ENCODE data around the gene SCG5. TPM values are rescaled to one million over a fixed set of nuclear protein-coding genes. Genes with fewer than 3 reads are reported as not detected.
A peak's percentile ranks its signal among the peaks of the same experiment; 100 is the strongest.

Gene SCG5
- total and polyA plus RNA-seq, 2 experiments from 2014 or later, result 9.0 to 20.2 TPM

GRCh38 chr15:32739522-32740063, 98.1 kb downstream of the SCG5 start:
- Histone ChIP-seq H3K9me3 (ENCODE audit: low read depth) (no peaks in the 10 kb centered on the region), H3K27ac (no peak overlapping the region), H3K27me3 (no peaks in the 10 kb centered on the region), H3K4me3 (no peak overlapping the region), H3K36me3 (no peaks in the 10 kb centered on the region), H3K4me1 (ENCODE audit: low read depth) (no peaks in the 10 kb centered on the region)
- TF ChIP-seq CTCF (IDR thresholded peaks at IDR 0.05; ENCODE audit: low read depth, low read length), result no peak
- DNase-seq (ENCODE audit: low read depth in 1 of 2, low spot score in 1 of 2), result no peak

DNA sequence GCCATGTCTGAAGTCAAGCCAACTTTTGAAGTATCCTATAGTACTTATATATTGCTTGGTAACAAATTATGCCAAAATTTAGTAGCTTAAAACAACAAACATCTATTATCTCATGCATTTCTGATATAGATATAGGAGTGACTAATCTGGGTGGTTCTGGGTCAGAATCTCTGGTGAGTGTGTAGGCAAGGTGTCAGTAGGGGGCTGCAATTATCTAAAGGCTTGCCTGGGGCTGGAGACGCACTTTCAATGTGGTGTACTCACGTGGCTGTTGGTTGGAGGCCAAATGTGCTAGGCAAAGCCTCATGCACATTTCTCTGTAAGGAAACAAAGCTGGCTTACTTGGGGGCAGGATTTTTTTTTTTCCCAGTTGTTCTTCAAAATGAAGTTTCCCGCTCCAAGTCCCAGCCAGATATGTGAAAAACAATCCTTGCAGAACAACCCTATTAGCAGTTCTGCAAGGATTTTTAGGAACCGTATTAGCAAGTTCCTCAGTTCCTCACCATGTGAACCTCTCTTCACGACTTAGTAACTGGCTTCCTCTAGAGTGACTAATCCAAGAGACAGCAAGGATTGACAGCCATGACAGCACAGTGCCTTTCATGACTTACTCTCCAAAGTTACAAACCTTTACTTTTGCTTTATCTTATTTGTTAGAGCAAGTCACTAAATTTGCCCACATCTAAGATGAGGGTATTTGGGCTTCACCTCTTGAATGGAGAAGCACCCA, 102.1 kb downstream of the SCG5 start:
- TF ChIP-seq CTCF (IDR thresholded peaks at IDR 0.05; ENCODE audit: low read depth, low read length), result no peak
- no peaks in the 10 kb centered on the region for H3K9me3 ChIP-seq (ENCODE audit: low read depth)
- peak in 1 of 2 donors; percentile 65 for DNase-seq (ENCODE audit: low read depth in 1 of 2, low spot score in 1 of 2)

DNA sequence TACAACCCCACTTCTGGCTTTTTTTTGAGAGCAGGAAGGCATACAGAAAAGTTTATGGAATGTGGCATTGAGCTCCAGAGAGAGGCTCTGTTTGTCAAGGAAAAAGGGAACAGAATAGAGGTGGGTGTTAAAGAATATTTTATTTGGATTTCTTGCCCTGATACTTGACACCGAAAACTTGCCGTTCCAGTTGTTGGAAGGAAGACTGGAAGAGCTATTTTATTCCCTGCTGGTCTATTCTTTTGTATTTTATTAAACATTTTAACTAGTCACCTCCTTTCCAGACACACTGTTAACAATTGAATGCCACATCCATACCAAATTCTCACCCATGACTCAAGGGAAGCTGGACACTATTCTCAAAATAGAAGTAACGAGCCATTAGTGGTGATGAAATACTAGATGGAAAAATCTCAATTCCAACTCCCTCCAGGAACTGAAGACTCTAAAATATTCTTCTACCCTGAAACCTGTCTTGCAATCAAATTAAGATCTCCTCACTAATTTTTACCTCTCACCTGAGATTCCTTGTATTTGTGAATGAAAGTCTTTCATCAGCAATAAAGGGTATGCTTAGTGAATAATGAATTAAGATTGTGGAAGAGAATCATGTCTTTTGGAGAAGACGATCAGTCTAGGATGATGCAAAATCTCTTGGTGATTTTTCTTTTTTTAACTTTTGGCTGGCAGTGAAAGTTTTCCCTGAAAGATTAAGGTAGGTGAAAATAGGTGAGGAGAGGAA, 104.8 kb downstream of the SCG5 start:
- no peak for DNase-seq (ENCODE audit: low read depth in 1 of 2, low spot score in 1 of 2)
- Histone ChIP-seq H3K4me1 (ENCODE audit: low read depth) (no peaks in the 10 kb centered on the region), H3K36me3 (no peaks in the 10 kb centered on the region), H3K4me3 (no peak overlapping the region), H3K27ac (no peak overlapping the region), H3K27me3 (no peaks in the 10 kb centered on the region), H3K9me3 (ENCODE audit: low read depth) (no peaks in the 10 kb centered on the region)
- no peak for TF ChIP-seq CTCF (IDR thresholded peaks at IDR 0.05; ENCODE audit: low read depth, low read length)

More for the DNA sequence above, 102.1 kb downstream of the SCG5 start:
- no peaks in the 10 kb centered on the region for H3K4me1 ChIP-seq (ENCODE audit: low read depth)
- no peaks in the 10 kb centered on the region for H3K36me3 ChIP-seq
- H3K4me3 ChIP-seq, result no peak overlapping the region
- H3K27me3 ChIP-seq, result no peaks in the 10 kb centered on the region
- H3K27ac ChIP-seq, result no peak overlapping the region

Other genes starting within 250 kb of the SCG5 start
- gene GOLGA8K, start 238.4 kb upstream of the SCG5 start, total RNA-seq, result 1.3 TPM in 1 of 2 replicates, not detected in the other
- 0.28 TPM in 1 of 2 replicates, not detected in the other for gene GOLGA8K, start 238.4 kb upstream of the SCG5 start, polyA plus RNA-seq
- gene GOLGA8O, start 186.1 kb upstream of the SCG5 start, total RNA-seq, result 1.4 and 6.5 TPM in 2 replicates
- not detected in 2 replicates for gene GOLGA8O, start 186.1 kb upstream of the SCG5 start, polyA plus RNA-seq
- 1.7 and 4.9 TPM in 2 replicates for gene GOLGA8N, start 48.3 kb upstream of the SCG5 start, total RNA-seq
- gene GOLGA8N, start 48.3 kb upstream of the SCG5 start, polyA plus RNA-seq, result 0.68 and 1.5 TPM in 2 replicates
- gene ARHGAP11A, start 26.2 kb upstream of the SCG5 start, total RNA-seq, result 5.0 and 44.6 TPM in 2 replicates
- 5.1 and 38.8 TPM in 2 replicates for gene ARHGAP11A, start 26.2 kb upstream of the SCG5 start, polyA plus RNA-seq
- 0.09 and 0.39 TPM in 2 replicates for gene GREM1, start 76.3 kb downstream of the SCG5 start, total RNA-seq
- 0.49 TPM in 1 of 2 replicates, not detected in the other for gene GREM1, start 76.3 kb downstream of the SCG5 start, polyA plus RNA-seq